Endothelial cell (in vitro differentiated cells): ENCODE measurements around the gene COMMD1. TPM values are rescaled to one million over a fixed set of nuclear protein-coding genes. Genes with fewer than 3 reads are reported as not detected.

Experiments used
- DNase-seq: peaks from one replicate; pipeline ENCODE4 v3.0.0; 2021; ENCODE audit warnings: low spot score
- H3K27ac Mint-ChIP-seq: one replicate; pipeline ENCODE4 v1.8.0; 2021; ENCODE audit warnings: mixed read lengths, inconsistent platforms; ENCODE audit not compliant: unreplicated experiment
- H3K27me3 Mint-ChIP-seq: one replicate; pipeline ENCODE4 v1.8.0; 2021; ENCODE audit warnings: mild to moderate bottlenecking, moderate library complexity, mixed read lengths, inconsistent platforms; ENCODE audit not compliant: unreplicated experiment
- H3K36me3 Mint-ChIP-seq: one replicate; pipeline ENCODE4 v1.8.0; 2021; ENCODE audit warnings: mild to moderate bottlenecking, low read depth, mixed read lengths, inconsistent platforms; ENCODE audit not compliant: unreplicated experiment
- H3K4me1 Mint-ChIP-seq: one replicate; pipeline ENCODE4 v1.8.0; 2021; ENCODE audit warnings: mild to moderate bottlenecking, mixed read lengths, inconsistent platforms; ENCODE audit not compliant: unreplicated experiment
- H3K4me3 Mint-ChIP-seq: one replicate; pipeline ENCODE4 v1.8.0; 2021; ENCODE audit warnings: mild to moderate bottlenecking, mixed read lengths, inconsistent platforms; ENCODE audit not compliant: unreplicated experiment
- H3K9me3 Mint-ChIP-seq: one replicate; pipeline ENCODE4 v1.8.0; 2021; ENCODE audit warnings: mixed read lengths, inconsistent platforms; ENCODE audit not compliant: unreplicated experiment
- CTCF ChIP-seq: fragments of 200-600 bp; sonication (generic); IDR thresholded peaks from one replicate; pipeline ENCODE4 v1.5.0; 2021; ENCODE audit warnings: antibody characterized with exemption; ENCODE audit not compliant: unreplicated experiment
- total RNA-seq: library from RNA; stranded (reverse); fragmentation: NEBNext Ultra II Directional; extraction: Animal tissue kit (Norgen Biotek cat#: 25700); gene quantifications from one replicate; pipeline ENCODE4 v1.2.1, GENCODE V29; 2021; ENCODE audit not compliant: unreplicated experiment

Gene COMMD1
- total RNA-seq, 1 donor from 2014 or later: 39.4 TPM

GRCh38 chr2:61924895-61925663 is 19.6 kb downstream of the COMMD1 start:
- H3K27me3 Mint-ChIP-seq: peaks cover 2% of the 10 kb centered on the region
- no peaks in the 10 kb centered on the region for H3K36me3 Mint-ChIP-seq
- no peak overlapping the region for H3K4me3 Mint-ChIP-seq

GRCh38 chr2:61926531-61927477 is 21.3 kb downstream of the COMMD1 start:
- Mint-ChIP-seq H3K27me3 (peaks cover 2% of the 10 kb centered on the region), H3K9me3 (no peaks in the 10 kb centered on the region), H3K4me1 (peaks cover 4% of the 10 kb centered on the region), H3K27ac (no peak overlapping the region), H3K36me3 (no peaks in the 10 kb centered on the region), H3K4me3 (no peak overlapping the region)
- no peak for TF ChIP-seq CTCF
- DNase-seq: no peak

More at GRCh38 chr2:61924895-61925663, 19.6 kb downstream of the COMMD1 start:
- H3K27ac Mint-ChIP-seq: no peak overlapping the region
- no peaks in the 10 kb centered on the region for H3K9me3 Mint-ChIP-seq
- peaks cover 4% of the 10 kb centered on the region for H3K4me1 Mint-ChIP-seq
- DNase-seq: no peak
- no peak for TF ChIP-seq CTCF

GRCh38 chr2:61928826-61929461 is 23.5 kb downstream of the COMMD1 start:
- no peak overlapping the region for H3K4me3 Mint-ChIP-seq
- no peak overlapping the region for H3K27ac Mint-ChIP-seq
- no peak for TF ChIP-seq CTCF
- no peak for DNase-seq
- H3K9me3 Mint-ChIP-seq: no peaks in the 10 kb centered on the region
- peaks cover 4% of the 10 kb centered on the region for H3K4me1 Mint-ChIP-seq
- H3K27me3 Mint-ChIP-seq: peaks cover 2% of the 10 kb centered on the region
- H3K36me3 Mint-ChIP-seq: peaks cover 5% of the 10 kb centered on the region

- Mint-ChIP-seq H3K9me3 (no peaks in the 10 kb centered on the region), H3K27ac (no peak overlapping the region), H3K27me3 (peaks cover 2% of the 10 kb centered on the region), H3K4me3 (no peak overlapping the region), H3K36me3 (peaks cover 11% of the 10 kb centered on the region), H3K4me1 (no peaks in the 10 kb centered on the region)
- DNase-seq: no peak
- no peak for TF ChIP-seq CTCF
These were observed 31.6 kb downstream of the COMMD1 start for GRCh38 chr2:61937098-61937497.
